NCI-H2196 treated with DMSO at 0.1 percent for 48 hours (cell line): ENCODE measurements around the gene NOS3.

Source experiments
- DNase-seq: peaks from one replicate; lab custom pipeline; 2025; ENCODE audit not compliant: unreplicated experiment; lab: John Stamatoyannopoulos, UW

The NOS3 gene

GRCh38 chr7:150952331-150953050 is 38.3 kb upstream of the NOS3 start:
- no peak for DNase-seq

- DNase-seq: no peak
These were observed 37.5 kb upstream of the NOS3 start for GRCh38 chr7:150953061-150953997.

GRCh38 chr7:150954201-150954985 is 36.4 kb upstream of the NOS3 start:
- no peak for DNase-seq

- no peak for DNase-seq
These were observed 35.8 kb upstream of the NOS3 start for GRCh38 chr7:150954986-150955518.

- no peak for DNase-seq
These were observed 35.1 kb upstream of the NOS3 start for GRCh38 chr7:150955519-150956394.

- no peak for DNase-seq
These were observed 34.3 kb upstream of the NOS3 start for GRCh38 chr7:150956395-150957132.

- DNase-seq: no peak
These were observed 33.4 kb upstream of the NOS3 start for GRCh38 chr7:150957133-150958020.

- no peak for DNase-seq
These were observed 32.7 kb upstream of the NOS3 start for GRCh38 chr7:150958062-150958552.

GRCh38 chr7:150958597-150958996 is 32.2 kb upstream of the NOS3 start:
- no peak for DNase-seq

GRCh38 chr7:150959081-150959480 is 31.7 kb upstream of the NOS3 start:
- DNase-seq: no peak

- DNase-seq: no peak
These were observed 30.8 kb upstream of the NOS3 start for GRCh38 chr7:150959739-150960734.

- no peak for DNase-seq
These were observed 29.1 kb upstream of the NOS3 start for GRCh38 chr7:150961510-150962289.

GRCh38 chr7:150962290-150962552 is 28.6 kb upstream of the NOS3 start:
- no peak for DNase-seq

GRCh38 chr7:150962553-150963399 is 28.0 kb upstream of the NOS3 start:
- DNase-seq: peak; percentile 30

GRCh38 chr7:150963707-150964559 is 26.9 kb upstream of the NOS3 start:
- no peak for DNase-seq
